ENCODE results near the gene BEAN1.

Gene BEAN1

GRCh38 chr16:66382171-66382965, 44.7 kb upstream of the BEAN1 start:
- no peak overlapping the region for H3K4me3 ChIP-seq (ENCODE audit: low read depth, low read length)
- TF ChIP-seq, protein P1, sequence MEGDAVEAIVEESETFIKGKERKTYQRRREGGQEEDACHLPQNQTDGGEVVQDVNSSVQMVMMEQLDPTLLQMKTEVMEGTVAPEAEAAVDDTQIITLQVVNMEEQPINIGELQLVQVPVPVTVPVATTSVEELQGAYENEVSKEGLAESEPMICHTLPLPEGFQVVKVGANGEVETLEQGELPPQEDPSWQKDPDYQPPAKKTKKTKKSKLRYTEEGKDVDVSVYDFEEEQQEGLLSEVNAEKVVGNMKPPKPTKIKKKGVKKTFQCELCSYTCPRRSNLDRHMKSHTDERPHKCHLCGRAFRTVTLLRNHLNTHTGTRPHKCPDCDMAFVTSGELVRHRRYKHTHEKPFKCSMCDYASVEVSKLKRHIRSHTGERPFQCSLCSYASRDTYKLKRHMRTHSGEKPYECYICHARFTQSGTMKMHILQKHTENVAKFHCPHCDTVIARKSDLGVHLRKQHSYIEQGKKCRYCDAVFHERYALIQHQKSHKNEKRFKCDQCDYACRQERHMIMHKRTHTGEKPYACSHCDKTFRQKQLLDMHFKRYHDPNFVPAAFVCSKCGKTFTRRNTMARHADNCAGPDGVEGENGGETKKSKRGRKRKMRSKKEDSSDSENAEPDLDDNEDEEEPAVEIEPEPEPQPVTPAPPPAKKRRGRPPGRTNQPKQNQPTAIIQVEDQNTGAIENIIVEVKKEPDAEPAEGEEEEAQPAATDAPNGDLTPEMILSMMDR (IDR thresholded peaks at IDR 0.05; ENCODE audit: borderline replicate concordance, insufficient read depth, low read depth, low read length), result no peak

DNA sequence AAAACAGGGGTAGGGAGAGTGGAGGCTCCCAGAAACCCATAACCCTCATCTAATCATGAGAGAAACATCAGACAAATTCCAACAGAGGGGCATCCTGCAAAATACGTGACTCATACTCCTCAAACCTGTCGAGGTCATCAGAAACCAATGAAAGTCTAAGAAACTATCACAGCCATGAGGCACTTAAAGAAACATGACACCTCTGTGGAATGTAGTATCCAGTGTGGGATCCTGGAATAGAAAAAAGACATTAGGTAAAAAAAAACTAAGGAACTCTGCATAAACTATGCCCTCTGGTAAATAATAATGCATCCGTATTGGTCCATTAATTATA, 44.2 kb upstream of the BEAN1 start:
- H3K4me3 ChIP-seq (ENCODE audit: low read depth, low read length), result no peak overlapping the region
- TF ChIP-seq, protein P1 (IDR thresholded peaks at IDR 0.05; ENCODE audit: borderline replicate concordance, insufficient read depth, low read depth, low read length), result no peak

GRCh38 chr16:66383551-66383950, 43.5 kb upstream of the BEAN1 start:
- H3K4me3 ChIP-seq (ENCODE audit: low read depth, low read length), result no peak overlapping the region
- TF ChIP-seq, protein P1 (IDR thresholded peaks at IDR 0.05; ENCODE audit: borderline replicate concordance, insufficient read depth, low read depth, low read length), result no peak

DNA sequence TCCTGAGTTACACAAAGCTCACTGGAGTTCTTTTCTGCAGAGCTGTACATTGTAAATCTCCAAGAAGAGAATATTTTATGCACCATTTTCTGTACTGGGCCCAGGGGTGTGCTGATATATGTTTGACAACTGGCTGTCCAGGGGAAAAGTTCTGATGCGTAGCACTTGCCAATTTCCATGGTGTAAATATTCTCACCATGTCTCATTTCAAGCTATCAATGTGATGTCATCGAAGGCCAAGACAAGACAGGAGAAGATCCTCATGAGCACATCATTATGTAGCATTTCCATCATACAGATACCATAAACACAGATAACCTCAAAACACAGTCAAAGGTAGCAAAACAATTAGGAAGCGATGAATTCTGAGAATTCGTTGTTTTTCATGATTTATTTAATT, 41.7 kb upstream of the BEAN1 start:
- no peak overlapping the region for H3K4me3 ChIP-seq (ENCODE audit: low read depth, low read length)

DNA sequence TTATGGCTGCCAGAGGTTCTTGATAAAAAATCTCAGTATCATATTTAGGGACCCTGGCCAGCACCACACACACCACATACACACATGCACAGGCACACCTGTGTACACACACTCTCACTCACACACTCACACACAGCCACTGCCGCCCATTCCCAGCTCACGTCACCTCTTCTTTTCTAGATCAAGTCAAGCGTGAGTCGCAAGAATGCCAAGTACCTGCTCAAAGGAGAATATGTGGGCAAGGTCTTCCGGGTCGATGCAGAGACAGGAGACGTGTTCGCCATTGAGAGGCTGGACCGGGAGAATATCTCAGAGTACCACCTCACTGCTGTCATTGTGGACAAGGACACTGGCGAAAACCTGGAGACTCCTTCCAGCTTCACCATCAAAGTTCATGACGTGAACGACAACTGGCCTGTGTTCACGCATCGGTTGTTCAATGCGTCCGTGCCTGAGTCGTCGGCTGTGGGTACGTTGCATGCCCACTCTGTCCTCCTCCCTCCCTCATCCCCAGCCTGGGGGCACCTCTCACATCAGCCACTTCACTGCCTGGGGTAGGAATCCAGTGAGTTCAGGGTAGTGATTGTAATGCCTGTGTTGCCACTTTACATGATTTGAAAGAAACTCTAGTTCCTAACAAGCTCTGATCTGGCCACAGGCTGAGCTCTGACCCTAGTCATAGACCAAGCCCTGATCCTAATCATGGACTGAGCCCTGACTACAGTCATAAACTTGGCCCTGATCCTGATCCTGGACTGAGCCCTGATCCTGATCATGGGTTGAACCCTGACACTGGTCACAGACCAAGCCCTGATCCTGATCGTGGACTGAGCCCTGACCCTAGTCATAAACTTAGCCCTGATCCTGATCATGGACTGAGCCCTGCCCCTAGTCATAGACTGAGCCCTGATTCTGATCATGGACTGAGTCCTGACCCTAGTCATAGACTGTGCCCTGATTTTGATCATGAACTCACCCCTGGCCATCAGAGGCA, 40.2 kb upstream of the BEAN1 start:
- no peak overlapping the region for H3K4me3 ChIP-seq (ENCODE audit: low read depth, low read length)
- TF ChIP-seq, protein P1 (IDR thresholded peaks at IDR 0.05; ENCODE audit: borderline replicate concordance, insufficient read depth, low read depth, low read length), result no peak

More for the DNA sequence above, 41.7 kb upstream of the BEAN1 start:
- TF ChIP-seq, protein P1 (IDR thresholded peaks at IDR 0.05; ENCODE audit: borderline replicate concordance, insufficient read depth, low read depth, low read length), result no peak

GRCh38 chr16:66387817-66388332, 39.2 kb upstream of the BEAN1 start:
- TF ChIP-seq, protein P1 (IDR thresholded peaks at IDR 0.05; ENCODE audit: borderline replicate concordance, insufficient read depth, low read depth, low read length), result no peak
- no peak overlapping the region for H3K4me3 ChIP-seq (ENCODE audit: low read depth, low read length)
